PC-9 (cell line): Measurements from ENCODE around the gene NXT1. TPM values are rescaled to one million over a fixed set of nuclear protein-coding genes. Genes with fewer than 3 reads are reported as not detected.

Source experiments
- BruUV-seq: library from RNA; stranded (reverse); fragments of 400-500 nt; replicated peaks from 2 replicates; lab custom pipeline; 2021; lab: Mats Ljungman, UMichigan
- CTCF ChIA-PET: fragments of 300-600 bp; sonication (Branson Sonifier 250); formaldehyde crosslinking; loops from one replicate; lab custom pipeline; 2022; ENCODE audit warnings: antibody characterized with exemption; lab: Charles Lee
- POLR2A ChIA-PET: fragments of 300-600 bp; sonication (Branson Sonifier 250); formaldehyde crosslinking; loops from one replicate; lab custom pipeline; 2022; ENCODE audit warnings: antibody characterized with exemption; ENCODE audit not compliant: unreplicated experiment; lab: Charles Lee
- DNase-seq, 2 experiments: peaks; one replicate each; pipeline versions ENCODE4 v3.0.0 to v3.0.0-alpha.2; 2015 to 2022; ENCODE audit warnings: mixed read lengths in 1 of 2
- H2AFZ ChIP-seq: fragments of 200-600 bp; sonication (generic); 2 replicates; pipeline ENCODE4 v1.8.1; 2017; ENCODE audit warnings: antibody characterized with exemption
- H3F3A ChIP-seq: fragments of 200-600 bp; sonication (generic); 2 replicates; pipeline ENCODE4 v1.8.1; 2017; ENCODE audit warnings: antibody characterized with exemption, mild to moderate bottlenecking, low read depth; ENCODE audit not compliant: insufficient read depth
- H3K27ac ChIP-seq: fragments of 200-600 bp; sonication (generic); 2 replicates; pipeline ENCODE4 v1.6.1; 2016; ENCODE audit warnings: mixed run types
- H3K27me3 ChIP-seq: fragments of 200-600 bp; sonication (generic); 2 replicates; pipeline ENCODE4 v1.6.1; 2016; ENCODE audit warnings: low read depth, mixed run types; ENCODE audit not compliant: insufficient read depth
- H3K36me3 ChIP-seq: fragments of 200-600 bp; sonication (generic); 2 replicates; pipeline ENCODE4 v1.6.1; 2016; ENCODE audit warnings: low read depth, mixed run types
- H3K4me1 ChIP-seq: fragments of 200-600 bp; sonication (generic); replicated peaks from 2 replicates; pipeline ENCODE4 v1.6.1; 2016; ENCODE audit warnings: mixed run types; ENCODE audit not compliant: insufficient read depth
- H3K4me2 ChIP-seq: fragments of 200-600 bp; sonication (generic); 2 replicates; pipeline ENCODE4 v1.6.1; 2017; ENCODE audit warnings: mixed run types
- H3K4me3 ChIP-seq: fragments of 200-600 bp; sonication (generic); 2 replicates; pipeline ENCODE4 v1.6.1; 2016; ENCODE audit warnings: mixed run types
- H3K79me2 ChIP-seq: fragments of 200-600 bp; sonication (generic); 2 replicates; pipeline ENCODE4 v1.6.1; 2017; ENCODE audit warnings: low read depth, mixed run types
- H3K9me2 ChIP-seq: fragments of 200-600 bp; sonication (generic); 2 replicates; pipeline ENCODE4 v1.8.1; 2017; ENCODE audit warnings: mild to moderate bottlenecking; ENCODE audit not compliant: insufficient read depth
- H3K9me3 ChIP-seq: fragments of 200-600 bp; sonication (generic); 2 replicates; pipeline ENCODE4 v1.8.1; 2016; ENCODE audit warnings: low read depth; ENCODE audit not compliant: insufficient read depth
- H4K20me1 ChIP-seq: fragments of 200-600 bp; sonication (generic); 2 replicates; pipeline ENCODE4 v1.8.1; 2017; ENCODE audit not compliant: insufficient read depth
- EZH2 ChIP-seq: fragments of 200-600 bp; sonication (generic); IDR thresholded peaks from 2 replicates; pipeline ENCODE4 v1.8.0; 2017; ENCODE audit warnings: antibody characterized with exemption, low read depth
- intact Hi-C: fragments of 100-400 bp; cut with micrococcal nuclease; formaldehyde crosslinking; loops from one replicate; pipeline ENCODE4 v1.10.0; 2022; ENCODE audit not compliant: unreplicated experiment
- total RNA-seq: library from RNA; stranded (reverse); gene quantifications from 2 replicates; pipeline ENCODE4 v1.2.3, GENCODE V29; 2021
- TF ChIP-seq, protein P1 (sequence below): fragments of 200-600 bp; sonication (generic); conservative IDR thresholded peaks from 2 replicates; pipeline ENCODE4 v1.6.1; 2017; ENCODE audit warnings: mixed run types, antibody characterized with exemption, mild to moderate bottlenecking, moderate library complexity

Gene NXT1
- total RNA-seq, 1 experiment from 2014 or later = 29.8 TPM

DNA sequence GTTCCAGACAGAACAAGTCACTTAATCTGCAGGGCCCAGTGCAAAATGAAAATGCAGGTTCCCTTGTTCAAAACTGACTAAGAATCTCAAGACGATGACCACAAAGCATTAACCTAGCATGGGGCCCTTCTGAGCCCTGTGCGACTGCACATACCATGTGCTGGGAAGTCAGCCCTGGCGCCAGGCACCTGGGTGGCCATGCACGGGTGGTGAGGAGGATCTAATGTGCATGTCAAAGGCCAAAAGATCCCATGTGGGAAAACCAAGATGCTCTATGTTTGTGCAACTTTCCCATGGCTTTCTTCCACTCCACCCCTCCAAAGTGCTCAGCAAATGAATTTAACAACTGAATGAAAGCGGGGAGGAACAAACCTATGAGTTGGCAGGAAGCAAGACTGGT lies 33.5 kb upstream of the NXT1 start:
- CTCF ChIA-PET = no interaction called here
- POLR2A ChIA-PET = no interaction called here
- Histone ChIP-seq H3K27ac (no peak overlapping the region), H2AFZ (no peak overlapping the region), H4K20me1 (no peaks in the 10 kb centered on the region), H3K9me2 (no peaks in the 10 kb centered on the region), H3K4me2 (no peak overlapping the region), H3K36me3 (no peaks in the 10 kb centered on the region), H3F3A (no peaks in the 10 kb centered on the region), H3K79me2 (no peaks in the 10 kb centered on the region), H3K27me3 (peaks cover 7% of the 10 kb centered on the region; the same call in 1 of the 2 replicates), H3K9me3 (no peaks in the 10 kb centered on the region), H3K4me1 (0 out of 2 replicates have a peak, but pooled peaks cover 8% of the 10 kb centered on the region), H3K4me3 (no peak overlapping the region)
- DNase-seq = no peak
- TF ChIP-seq EZH2 = no peak
- TF ChIP-seq, protein P1, sequence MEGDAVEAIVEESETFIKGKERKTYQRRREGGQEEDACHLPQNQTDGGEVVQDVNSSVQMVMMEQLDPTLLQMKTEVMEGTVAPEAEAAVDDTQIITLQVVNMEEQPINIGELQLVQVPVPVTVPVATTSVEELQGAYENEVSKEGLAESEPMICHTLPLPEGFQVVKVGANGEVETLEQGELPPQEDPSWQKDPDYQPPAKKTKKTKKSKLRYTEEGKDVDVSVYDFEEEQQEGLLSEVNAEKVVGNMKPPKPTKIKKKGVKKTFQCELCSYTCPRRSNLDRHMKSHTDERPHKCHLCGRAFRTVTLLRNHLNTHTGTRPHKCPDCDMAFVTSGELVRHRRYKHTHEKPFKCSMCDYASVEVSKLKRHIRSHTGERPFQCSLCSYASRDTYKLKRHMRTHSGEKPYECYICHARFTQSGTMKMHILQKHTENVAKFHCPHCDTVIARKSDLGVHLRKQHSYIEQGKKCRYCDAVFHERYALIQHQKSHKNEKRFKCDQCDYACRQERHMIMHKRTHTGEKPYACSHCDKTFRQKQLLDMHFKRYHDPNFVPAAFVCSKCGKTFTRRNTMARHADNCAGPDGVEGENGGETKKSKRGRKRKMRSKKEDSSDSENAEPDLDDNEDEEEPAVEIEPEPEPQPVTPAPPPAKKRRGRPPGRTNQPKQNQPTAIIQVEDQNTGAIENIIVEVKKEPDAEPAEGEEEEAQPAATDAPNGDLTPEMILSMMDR = no peak
- BruUV-seq = no TSS peak
- intact Hi-C loops = no loop called here

DNA sequence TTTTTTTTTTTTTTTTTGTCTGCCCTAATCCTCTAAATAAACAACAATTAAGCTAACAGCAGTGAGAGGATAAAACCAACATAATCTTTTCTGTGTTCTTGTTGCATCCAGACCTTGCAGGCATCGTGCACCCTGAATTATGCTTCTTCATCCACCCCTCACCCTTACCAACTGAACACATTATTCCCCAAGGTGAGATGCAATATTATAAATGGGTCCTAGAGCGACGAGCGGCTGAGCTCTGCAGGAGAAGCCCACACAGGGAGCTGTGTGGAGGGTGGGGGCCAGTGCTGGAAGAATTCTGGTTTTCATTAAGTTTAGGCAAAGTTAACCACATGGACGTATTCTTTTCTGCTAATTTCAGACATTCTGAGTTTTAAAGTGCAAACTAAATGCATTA lies 32.2 kb upstream of the NXT1 start:
- DNase-seq = no peak
- Histone ChIP-seq H3F3A (no peaks in the 10 kb centered on the region), H3K27me3 (peaks cover 7% of the 10 kb centered on the region; the same call in 1 of the 2 replicates), H3K9me2 (no peaks in the 10 kb centered on the region), H2AFZ (no peak overlapping the region), H3K4me1 (0 out of 2 replicates have a peak, but pooled peaks cover 8% of the 10 kb centered on the region), H3K4me3 (no peak overlapping the region), H3K27ac (no peak overlapping the region), H4K20me1 (no peaks in the 10 kb centered on the region), H3K4me2 (no peak overlapping the region), H3K36me3 (no peaks in the 10 kb centered on the region), H3K9me3 (no peaks in the 10 kb centered on the region), H3K79me2 (no peaks in the 10 kb centered on the region)
- POLR2A ChIA-PET = interaction anchor here (0.5 kb wide), 1 partner anchor 33 kb away, joined by 5 read pairs; no protein-coding TSS in a partner anchor
- no peak for TF ChIP-seq EZH2
- TF ChIP-seq, protein P1 = no peak
- intact Hi-C loops = no loop called here
- no TSS peak for BruUV-seq
- CTCF ChIA-PET = interaction anchor here (0.8 kb wide), 1 partner anchor 52 kb away, joined by 6 read pairs; no protein-coding TSS in a partner anchor

DNA sequence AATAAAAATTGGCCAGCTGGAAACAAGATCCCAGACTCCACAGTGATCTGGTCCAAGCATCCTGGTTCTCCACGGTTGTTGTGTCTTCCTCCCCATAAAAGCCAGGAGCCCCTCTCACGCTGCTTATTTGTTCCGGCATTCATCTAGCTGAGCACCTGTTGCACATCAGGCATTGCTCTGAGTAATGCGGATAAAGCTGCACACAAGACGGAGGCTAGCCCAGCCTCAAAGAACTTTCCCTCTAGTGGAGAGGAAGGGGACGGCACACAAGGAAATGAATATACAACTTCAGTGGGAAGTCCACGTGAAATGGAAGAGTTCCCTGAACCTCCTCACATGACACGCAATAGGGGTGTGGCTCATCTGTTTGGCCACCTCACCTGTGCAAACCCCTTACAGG lies 30.3 kb upstream of the NXT1 start:
- 0 out of 2 replicates have a peak, but pooled peaks cover 3% of the 10 kb centered on the region for H3K27me3 ChIP-seq
- TF ChIP-seq EZH2 = no peak
- TF ChIP-seq, protein P1 = peak; percentile 63
- DNase-seq = no peak
- POLR2A ChIA-PET = no interaction called here
- no peaks in the 10 kb centered on the region for H3K9me3 ChIP-seq
- no TSS peak for BruUV-seq
- 0 out of 2 replicates have a peak, but pooled peaks cover 3% of the 10 kb centered on the region for H3K4me1 ChIP-seq
- no peak overlapping the region for H3K27ac ChIP-seq
- H3K4me3 ChIP-seq = no peak overlapping the region
- intact Hi-C loops = no loop called here
- no peaks in the 10 kb centered on the region for H3K9me2 ChIP-seq
- H2AFZ ChIP-seq = no peak overlapping the region
- CTCF ChIA-PET = no interaction called here
- no peaks in the 10 kb centered on the region for H3K79me2 ChIP-seq
- H3K36me3 ChIP-seq = no peaks in the 10 kb centered on the region
- H3K4me2 ChIP-seq = no peak overlapping the region
- no peaks in the 10 kb centered on the region for H3F3A ChIP-seq
- H4K20me1 ChIP-seq = no peaks in the 10 kb centered on the region
